K562 (cell line): ENCODE measurements around the gene ELOF1. TPM values are rescaled to one million over a fixed set of nuclear protein-coding genes. Genes with fewer than 3 reads are reported as not detected.

Source experiments
- ATF4 ChIP-seq: fragments of 450-650 bp; formaldehyde crosslinking; IDR thresholded peaks from 2 replicates; pipeline ENCODE4 v1.4.0; 2022; ENCODE audit warnings: mild to moderate bottlenecking, moderate library complexity
- CBX8 ChIP-seq: fragments of 200-600 bp; sonication (generic); IDR thresholded peaks from 2 replicates; pipeline ENCODE4 v1.6.1; 2012; ENCODE audit warnings: borderline replicate concordance, mixed run types, low read depth, mild to moderate bottlenecking, moderate library complexity, mixed read lengths, low read length, control low read depth, inconsistent platforms; ENCODE audit not compliant: poor library complexity, severe bottlenecking; ENCODE audit errors: extremely low read depth
- DPF2 ChIP-seq: fragments of 450-650 bp; IDR thresholded peaks from 2 replicates; pipeline ENCODE4 v1.6.1; 2016
- ELF4 ChIP-seq: fragments of 450-650 bp; formaldehyde crosslinking; IDR thresholded peaks from 2 replicates; pipeline ENCODE4 v1.4.0; 2022; ENCODE audit warnings: missing genetic modification characterization
- MAX ChIP-seq: sonication (generic); formaldehyde crosslinking; IDR thresholded peaks from 2 replicates; pipeline ENCODE4 v1.9.0; 2022; ENCODE audit warnings: mild to moderate bottlenecking, missing genetic modification reagents
- OTX1 ChIP-seq: fragments of 450-650 bp; formaldehyde crosslinking; IDR thresholded peaks from 2 replicates; pipeline ENCODE4 v1.4.0; 2022; ENCODE audit warnings: mild to moderate bottlenecking
- POLR2B ChIP-seq: fragments of 450-650 bp; IDR thresholded peaks from 2 replicates; pipeline ENCODE4 v1.6.1; 2018; ENCODE audit warnings: low read depth; ENCODE audit not compliant: partially characterized antibody
- SIN3A ChIP-seq, 2 experiments: fragments of 150-350 bp in 1 of 2; IDR thresholded peaks; 2 replicates each; pipeline ENCODE4 v1.6.1; 2011 to 2016; ENCODE audit warnings: borderline replicate concordance in 2 of 2, low read depth in 2 of 2, low read length in 2 of 2, mild to moderate bottlenecking in 2 of 2, moderate library complexity in 2 of 2; ENCODE audit not compliant: control insufficient read depth in 1 of 2
- TFAP4 ChIP-seq: sonication (generic); formaldehyde crosslinking; IDR thresholded peaks from 2 replicates; pipeline ENCODE4 v1.8.0; 2022; ENCODE audit warnings: missing genetic modification reagents, mild to moderate bottlenecking, moderate library complexity, borderline replicate concordance
- TOE1 ChIP-seq, 2 experiments: fragments of 450-650 bp in 1 of 2; sonication (generic) in 1 of 2; formaldehyde crosslinking in 1 of 2; IDR thresholded peaks; 2 replicates each; pipeline versions ENCODE4 v1.7.1 to v1.8.0; 2016 to 2022; ENCODE audit warnings: borderline replicate concordance in 2 of 2, mild to moderate bottlenecking in 2 of 2, antibody characterized with exemption in 1 of 2, inconsistent platforms in 1 of 2, low read depth in 1 of 2, missing genetic modification reagents in 1 of 2, moderate library complexity in 1 of 2
- ZBTB12 ChIP-seq: fragments of 250-450 bp; sonication (Bioruptor Pico); IDR thresholded peaks from 2 replicates; pipeline ENCODE4 v1.4.0; 2020
- ZBTB7A ChIP-seq: IDR thresholded peaks from 2 replicates; pipeline ENCODE4 v1.6.1; 2011; ENCODE audit warnings: low read depth, mild to moderate bottlenecking, low read length, moderate library complexity, borderline replicate concordance; ENCODE audit not compliant: control insufficient read depth
- ZNF12 ChIP-seq: sonication (generic); formaldehyde crosslinking; IDR thresholded peaks from 2 replicates; pipeline ENCODE4 v1.4.0; 2020; ENCODE audit warnings: mild to moderate bottlenecking, missing genetic modification reagents
- ZNF75A ChIP-seq: fragments of 450-650 bp; formaldehyde crosslinking; IDR thresholded peaks from 2 replicates; pipeline ENCODE4 v1.4.0; 2020; ENCODE audit warnings: mild to moderate bottlenecking
- ZSCAN32 ChIP-seq: fragments of 450-650 bp; formaldehyde crosslinking; IDR thresholded peaks from 2 replicates; pipeline ENCODE4 v1.4.0; 2020; ENCODE audit warnings: mild to moderate bottlenecking, moderate library complexity
- polyA plus RNA-seq, 8 experiments: library from polyadenylated mRNA; depleted of rRNA in 4 of 8; stranded (reverse) in 5 of 8; unstranded in 3 of 8; fragments of >200 nt; fragmentation: Nextera tagmentation in 2 of 8; fragmentation: Illumina TruSeq in 1 of 8; extraction: Ambion mirVana in 2 of 8; extraction: Trizol in 1 of 8; gene quantifications; 2 replicates each; pipeline versions ENCODE4 v1.2.1 to v1.2.3, GENCODE V29; 2011 to 2014; ENCODE audit warnings: inconsistent platforms in 1 of 8, missing spikeins in 1 of 8
- total RNA-seq, 7 experiments: library from RNA; depleted of rRNA in 6 of 7; stranded (reverse); fragments of >200 nt in 6 of 7; fragmentation: Illumina TruSeq in 2 of 7; extraction: Trizol in 2 of 7; gene quantifications; 2 replicates each; pipeline versions ENCODE4 v1.2.1 to v1.2.3, GENCODE V29; 2011 to 2021; ENCODE audit warnings: low replicate concordance in 1 of 7

The ELOF1 gene
- total and polyA plus RNA-seq, 9 of the 15 experiments (the other 6 are each of a cell fraction or from before 2014, with no cell fraction given): 16.7 to 147 (median 74.2) TPM

- TF ChIP-seq SIN3A (IDR thresholded peaks at IDR 0.05; ENCODE audit: borderline replicate concordance in 2 of 2, control insufficient read depth in 1 of 2, low read depth in 2 of 2, low read length in 2 of 2): 0 out of 4 replicates have a peak, but pooled peaks of 1 of the 2 experiments have one; percentile 6
- TF ChIP-seq CBX8: no peak
- peak; percentile 87; the same call in 1 of the 2 replicates for TF ChIP-seq ZBTB7A
- TF ChIP-seq ZSCAN32 (CRISPR knock-in tag): no peak
- 0 out of 2 replicates have a peak, but pooled peaks have one; percentile 44 for TF ChIP-seq DPF2
- peak; percentile 7 for TF ChIP-seq POLR2B
- peak; percentile 57; the same call in 1 of the 2 replicates for TF ChIP-seq OTX1 (CRISPR knock-in tag)
- TF ChIP-seq TOE1 (IDR thresholded peaks at IDR 0.05; ENCODE audit: borderline replicate concordance): peak; percentile 51; the same call in 1 of the 2 replicates
- no peak for TF ChIP-seq TOE1 (CRISPR knock-in tag; IDR thresholded peaks at IDR 0.05; ENCODE audit: borderline replicate concordance, low read depth)
- TF ChIP-seq ZNF75A (CRISPR knock-in tag): no peak
- TF ChIP-seq MAX: peak; percentile 22; the same call in 1 of the 2 replicates
- TF ChIP-seq ATF4 (CRISPR knock-in tag): no peak
- TF ChIP-seq TFAP4 (CRISPR knock-in tag): peak; percentile 66; the same call in 1 of the 2 replicates
- TF ChIP-seq ELF4: 0 out of 2 replicates have a peak, but pooled peaks have one; percentile 58
- TF ChIP-seq ZBTB12 (CRISPR knock-in tag): no peak
- TF ChIP-seq ZNF12 (CRISPR knock-in tag): 0 out of 2 replicates have a peak, but pooled peaks have one; percentile 1
Measured at GRCh38 chr19:11505032-11505503, 54.0 kb downstream of the ELOF1 start (continued).
